Adrenal gland (tissue), 12 donors: ENCODE results near the gene LSAMP. TPM values are rescaled to one million over a fixed set of nuclear protein-coding genes. Genes with fewer than 3 reads are reported as not detected.

Source experiments
- DNase-seq, 7 donors: peaks; one replicate each; pipeline ENCODE4 v3.0.0-alpha.2; 2019 to 2020
- H3K27ac ChIP-seq, 5 donors: fragments of 200-600 bp; sonication (generic) in 4 of 5; 1 replicate in 3 of 5; 2 replicates in 2 of 5; pipeline versions ENCODE4 v1.5.1 to v1.8.0; 2016 to 2020; ENCODE audit warnings: mild to moderate bottlenecking in 1 of 5
- H3K27me3 ChIP-seq: fragments of 200-600 bp; 2 replicates; pipeline ENCODE4 v1.8.0; 2021
- H3K36me3 ChIP-seq, 2 donors: fragments of 200-600 bp; replicated peaks in 1 of 2; 1 replicate in 1 of 2; 2 replicates in 1 of 2; pipeline versions ENCODE4 v1.5.1 to v1.8.0; 2018 to 2022
- H3K4me1 ChIP-seq, 2 donors: fragments of 200-600 bp; replicated peaks in 1 of 2; 1 replicate in 1 of 2; 2 replicates in 1 of 2; pipeline versions ENCODE4 v1.5.1 to v1.8.0; 2018 to 2021
- H3K4me3 ChIP-seq, 4 donors: fragments of 200-600 bp; sonication (generic) in 3 of 4; one replicate each; pipeline ENCODE4 v1.5.1; 2016 to 2018
- H3K9me3 ChIP-seq, 3 donors: fragments of 200-600 bp; sonication (generic) in 1 of 3; replicated peaks in 1 of 3; 1 replicate in 2 of 3; 2 replicates in 1 of 3; pipeline versions ENCODE4 v1.5.1 to v1.8.0; 2016 to 2021
- CTCF ChIP-seq, 6 experiments: fragments of 450-650 bp in 4 of 6; fragments of 200-600 bp in 2 of 6; sonication (generic) in 1 of 6; IDR thresholded peaks; 1 replicate in 5 of 6; 2 replicates in 1 of 6; pipeline versions ENCODE4 v1.5.1 to v1.8.0; 2016 to 2021; ENCODE audit warnings: antibody characterized with exemption in 6 of 6, mild to moderate bottlenecking in 2 of 6, moderate library complexity in 1 of 6
- POLR2A ChIP-seq, 2 donors: fragments of 450-650 bp; IDR thresholded peaks; one replicate each; pipeline ENCODE4 v1.6.1; 2017; ENCODE audit warnings: antibody characterized with exemption in 2 of 2, mild to moderate bottlenecking in 2 of 2, moderate library complexity in 1 of 2
- WGBS, 4 donors: extraction: QIAGEN DNeasy Blood & Tissue Kit in 2 of 4; methylation state at CpG; one replicate each; pipeline versions ENCODE4 v1.1.5 to v1.1.7; 2013 to 2017; 5-methylcytosine and 5-hydroxymethylcytosine counted together
- intact Hi-C, 2 donors: fragments of 100-400 bp; cut with DNase I; formaldehyde crosslinking; loops; one replicate each; pipeline versions ENCODE4 v1.14.1 to v1.15.0; 2022 to 2023
- polyA plus RNA-seq, 3 donors: library from polyadenylated mRNA; stranded (reverse); fragments of 200-250 nt in 2 of 3; fragments of 350-450 nt in 1 of 3; fragmentation: Illumina TruSeq in 1 of 3; extraction: RNeasy Lipid Tissue Mini Kit (QIAGEN cat#74804) in 1 of 3; gene quantifications; one replicate each; pipeline ENCODE4 v1.2.3, GENCODE V29; 2013 to 2014
- total RNA-seq, 9 donors: library from RNA; depleted of rRNA in 4 of 9; stranded (reverse); fragments of >200 nt in 4 of 9; fragments of 120-200 nt in 1 of 9; fragmentation: NEBNext Ultra II Directional in 1 of 9; extraction: Animal tissue kit (Norgen Biotek cat#: 25700) in 1 of 9; gene quantifications; one replicate each; pipeline versions ENCODE4 v1.1.0 to v1.2.4, GENCODE V29; 2013 to 2023
- donor health status: healthy with polysubstance abuse.
- donor health status: Bipolar disorder and iron deficiency.
- donor health status: DM: yes; HTN: yes; CAD: no.
- donor health status: DM: no; HTN: no; CAD: no.
- donor health status: DM: no; HTN: no; CAD: no.
- donor health status: DM: yes; HTN: yes; CAD: no.

LSAMP gene
- total and polyA plus RNA-seq, 12 donors = 5.8 to 53.5 (median 24.3) TPM

GRCh38 chr3:116425126-116425525 is 20.2 kb downstream of the LSAMP start:
- TF ChIP-seq CTCF (IDR thresholded peaks at IDR 0.05) (no peak), POLR2A (IDR thresholded peaks at IDR 0.05) (no peak)
- 81 to 92% (median 82%) methylated on average over 2 of the region's 2 CpGs for WGBS, 4 donors
- Histone ChIP-seq H3K4me3 (no peak overlapping the region), H3K4me1 (no peaks in the 10 kb centered on the region), H3K27me3 (no peaks in the 10 kb centered on the region), H3K27ac (no peak overlapping the region), H3K36me3 (no peaks in the 10 kb centered on the region), H3K9me3 (no peaks in the 10 kb centered on the region)
- intact Hi-C loops = no loop called here
- no peak for DNase-seq

- H3K4me3 ChIP-seq = no peak overlapping the region
- no peak overlapping the region for H3K27ac ChIP-seq
- 18 to 35% (median 28%) methylated on average over 1 of the region's 1 CpG for WGBS, 4 donors
- no peak for DNase-seq
- TF ChIP-seq POLR2A (IDR thresholded peaks at IDR 0.05) = no peak
- TF ChIP-seq CTCF (IDR thresholded peaks at IDR 0.05) = no peak
- no peaks in the 10 kb centered on the region for H3K27me3 ChIP-seq
- no peaks in the 10 kb centered on the region for H3K4me1 ChIP-seq
- intact Hi-C loops = no loop called here
- H3K9me3 ChIP-seq = no peaks in the 10 kb centered on the region
- H3K36me3 ChIP-seq = no peaks in the 10 kb centered on the region
Measured at GRCh38 chr3:116423945-116424344, 21.3 kb downstream of the LSAMP start.

GRCh38 chr3:116423374-116423773 is 21.9 kb downstream of the LSAMP start:
- Histone ChIP-seq H3K27me3 (no peaks in the 10 kb centered on the region), H3K9me3 (no peaks in the 10 kb centered on the region), H3K4me3 (no peak overlapping the region), H3K4me1 (no peaks in the 10 kb centered on the region), H3K36me3 (no peaks in the 10 kb centered on the region), H3K27ac (no peak overlapping the region)
- WGBS, 4 donors = 46 to 64% (median 56%) methylated on average over 3 of the region's 3 CpGs
- TF ChIP-seq POLR2A (IDR thresholded peaks at IDR 0.05) = no peak
- TF ChIP-seq CTCF (IDR thresholded peaks at IDR 0.05) = no peak
- DNase-seq = no peak
- intact Hi-C loops = no loop called here

GRCh38 chr3:116417151-116417550 is 28.1 kb downstream of the LSAMP start:
- Histone ChIP-seq H3K4me1 (no peaks in the 10 kb centered on the region), H3K36me3 (no peaks in the 10 kb centered on the region), H3K9me3 (no peaks in the 10 kb centered on the region), H3K27me3 (no peaks in the 10 kb centered on the region), H3K27ac (no peak overlapping the region), H3K4me3 (no peak overlapping the region)
- intact Hi-C loops = no loop called here
- 20 to 58% (median 42%) methylated on average over 1 of the region's 1 CpG for WGBS, 4 donors
- no peak for DNase-seq
- TF ChIP-seq POLR2A (IDR thresholded peaks at IDR 0.05) (no peak), CTCF (IDR thresholded peaks at IDR 0.05) (no peak)
